Thyroid gland (tissue), 4 donors: ENCODE results near the gene RCC2. TPM values are rescaled to one million over a fixed set of nuclear protein-coding genes. Genes with fewer than 3 reads are reported as not detected.

ENCODE experiments used
- DNase-seq, 2 donors: peaks; one replicate each; pipeline ENCODE4 v3.0.0-alpha.2; 2019
- H3K27ac ChIP-seq, 3 donors: fragments of 200-600 bp; sonication (generic); 1 replicate in 2 of 3; 2 replicates in 1 of 3; pipeline ENCODE4 v1.5.1; 2016 to 2019; ENCODE audit warnings: mild to moderate bottlenecking in 1 of 3, moderate library complexity in 1 of 3
- H3K27me3 ChIP-seq: fragments of 200-600 bp; sonication (generic); one replicate; pipeline ENCODE4 v1.5.1; 2019
- H3K36me3 ChIP-seq, 2 donors: fragments of 200-600 bp; sonication (generic); one replicate each; pipeline ENCODE4 v1.5.1; 2016 to 2019
- H3K4me1 ChIP-seq, 2 donors: fragments of 200-600 bp; sonication (generic); one replicate each; pipeline ENCODE4 v1.5.1; 2017 to 2019
- H3K4me3 ChIP-seq, 3 donors: fragments of 200-600 bp; sonication (generic); replicated peaks in 1 of 3; 1 replicate in 2 of 3; 2 replicates in 1 of 3; pipeline ENCODE4 v1.5.1; 2016; ENCODE audit warnings: mild to moderate bottlenecking in 1 of 3
- H3K9me3 ChIP-seq: fragments of 200-600 bp; sonication (generic); one replicate; pipeline ENCODE4 v1.5.1; 2017
- POLR2A ChIP-seq, 2 donors: fragments of 450-650 bp; IDR thresholded peaks; one replicate each; pipeline ENCODE4 v1.6.1; 2017; ENCODE audit warnings: antibody characterized with exemption in 2 of 2, mild to moderate bottlenecking in 2 of 2, moderate library complexity in 1 of 2
- WGBS, 2 donors: methylation state at CpG; one replicate each; pipeline ENCODE4 v1.1.5; 2017; 5-methylcytosine and 5-hydroxymethylcytosine counted together
- intact Hi-C: fragments of 100-400 bp; cut with DNase I; formaldehyde crosslinking; loops from one replicate; pipeline ENCODE4 v1.15.1; 2023
- total RNA-seq, 4 donors: library from RNA; depleted of rRNA; stranded (reverse); fragments of >200 nt; gene quantifications; one replicate each; pipeline ENCODE4 v1.2.3, GENCODE V29; 2016
- TF ChIP-seq, protein P1 (sequence below), 6 experiments: fragments of 200-600 bp in 3 of 6; fragments of 450-650 bp in 3 of 6; sonication (generic) in 3 of 6; IDR thresholded peaks; one replicate each; pipeline ENCODE4 v1.5.1; 2016 to 2019; ENCODE audit warnings: antibody characterized with exemption in 6 of 6, mild to moderate bottlenecking in 2 of 6, inconsistent platforms in 1 of 6, moderate library complexity in 1 of 6

Gene RCC2
- total RNA-seq, 4 donors from 2014 or later: 20.3 to 35.1 (median 27.7) TPM

DNA sequence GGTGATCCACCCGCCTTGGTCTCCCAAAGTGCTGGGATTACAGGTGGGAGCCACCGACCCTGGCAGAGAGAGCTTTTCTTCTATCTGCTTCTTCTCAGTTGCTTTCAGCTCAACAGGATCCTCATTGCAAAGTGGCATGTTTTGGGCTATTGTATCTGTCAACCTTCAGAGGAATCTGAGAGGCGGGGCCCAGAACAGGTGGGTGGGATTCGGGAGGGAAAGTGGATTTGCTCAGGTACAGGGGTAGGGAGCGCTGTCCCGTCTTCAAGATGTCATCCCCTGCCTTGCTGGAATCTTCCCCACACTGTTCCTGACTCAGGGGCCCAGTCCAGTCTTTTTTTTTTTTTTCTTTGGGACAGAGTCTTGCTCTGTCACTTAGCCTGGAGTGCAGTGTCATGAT is 26.9 kb upstream of the RCC2 start:
- intact Hi-C loops: no loop called here
- H3K36me3 ChIP-seq: no peaks in the 10 kb centered on the region
- no peaks in the 10 kb centered on the region for H3K27me3 ChIP-seq
- no peak for TF ChIP-seq POLR2A (IDR thresholded peaks at IDR 0.05)
- TF ChIP-seq, protein P1, sequence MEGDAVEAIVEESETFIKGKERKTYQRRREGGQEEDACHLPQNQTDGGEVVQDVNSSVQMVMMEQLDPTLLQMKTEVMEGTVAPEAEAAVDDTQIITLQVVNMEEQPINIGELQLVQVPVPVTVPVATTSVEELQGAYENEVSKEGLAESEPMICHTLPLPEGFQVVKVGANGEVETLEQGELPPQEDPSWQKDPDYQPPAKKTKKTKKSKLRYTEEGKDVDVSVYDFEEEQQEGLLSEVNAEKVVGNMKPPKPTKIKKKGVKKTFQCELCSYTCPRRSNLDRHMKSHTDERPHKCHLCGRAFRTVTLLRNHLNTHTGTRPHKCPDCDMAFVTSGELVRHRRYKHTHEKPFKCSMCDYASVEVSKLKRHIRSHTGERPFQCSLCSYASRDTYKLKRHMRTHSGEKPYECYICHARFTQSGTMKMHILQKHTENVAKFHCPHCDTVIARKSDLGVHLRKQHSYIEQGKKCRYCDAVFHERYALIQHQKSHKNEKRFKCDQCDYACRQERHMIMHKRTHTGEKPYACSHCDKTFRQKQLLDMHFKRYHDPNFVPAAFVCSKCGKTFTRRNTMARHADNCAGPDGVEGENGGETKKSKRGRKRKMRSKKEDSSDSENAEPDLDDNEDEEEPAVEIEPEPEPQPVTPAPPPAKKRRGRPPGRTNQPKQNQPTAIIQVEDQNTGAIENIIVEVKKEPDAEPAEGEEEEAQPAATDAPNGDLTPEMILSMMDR (IDR thresholded peaks at IDR 0.05): no peak
- WGBS, 2 donors: 64 to 92% methylated on average over 5 to 6 of the region's 6 CpGs
- DNase-seq: no peak
- H3K9me3 ChIP-seq: no peaks in the 10 kb centered on the region
- no peak overlapping the region for H3K4me3 ChIP-seq
- H3K4me1 ChIP-seq: peaks cover 5 to 9% of the 10 kb centered on the region in 2 donors
- H3K27ac ChIP-seq: no peak overlapping the region

DNA sequence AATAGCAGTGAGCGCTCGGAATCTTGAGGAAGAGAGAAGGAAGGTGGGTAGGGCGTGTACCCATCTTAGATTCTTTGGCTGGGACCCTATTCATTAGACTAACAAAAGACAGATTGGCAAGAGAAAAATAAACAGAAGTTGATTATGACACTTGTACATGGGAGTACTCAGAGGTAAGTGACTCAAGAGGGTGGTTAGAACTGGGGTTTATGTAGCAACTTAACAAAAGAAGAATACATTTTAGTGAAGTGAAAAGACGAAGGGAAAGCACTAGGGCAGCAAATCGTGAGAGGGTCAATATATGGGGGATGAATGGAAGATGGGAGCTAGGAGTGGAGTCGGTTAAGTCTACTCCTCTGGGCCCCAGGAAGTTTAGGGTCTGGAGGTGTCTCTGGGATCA is 25.8 kb upstream of the RCC2 start:
- Histone ChIP-seq H3K27ac (no peak overlapping the region), H3K9me3 (no peaks in the 10 kb centered on the region), H3K4me1 (peaks cover 5 to 9% of the 10 kb centered on the region in 2 donors), H3K4me3 (no peak overlapping the region), H3K36me3 (no peaks in the 10 kb centered on the region), H3K27me3 (no peaks in the 10 kb centered on the region)
- WGBS, 2 donors: 40 to 56% methylated on average over 6 of the region's 6 CpGs
- no peak for DNase-seq
- intact Hi-C loops: no loop called here
- TF ChIP-seq, protein P1 (IDR thresholded peaks at IDR 0.05): no peak
- no peak for TF ChIP-seq POLR2A (IDR thresholded peaks at IDR 0.05)

DNA sequence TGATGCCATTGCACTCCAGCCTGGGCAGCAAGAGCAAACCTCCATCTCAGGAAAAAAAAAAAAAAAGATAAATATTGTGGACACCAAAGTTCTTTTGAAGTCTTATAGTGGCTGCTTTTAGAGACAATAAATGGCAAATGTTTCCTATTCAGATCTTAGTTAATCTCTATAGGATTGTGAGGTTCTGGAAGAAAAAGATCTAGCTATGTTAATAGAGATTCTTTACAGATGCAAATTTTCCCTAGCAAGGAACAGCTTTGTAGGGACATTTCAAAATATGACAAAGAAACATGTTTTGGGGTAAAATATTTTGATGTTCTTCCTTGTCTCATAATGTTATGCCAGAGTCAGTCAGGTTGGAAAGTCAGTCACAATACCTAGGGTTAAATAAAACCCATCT is 24.5 kb upstream of the RCC2 start:
- no peak for DNase-seq
- H3K27ac ChIP-seq: no peak overlapping the region
- intact Hi-C loops: no loop called here
- TF ChIP-seq, protein P1 (IDR thresholded peaks at IDR 0.05): no peak
- no peak for TF ChIP-seq POLR2A (IDR thresholded peaks at IDR 0.05)
- H3K27me3 ChIP-seq: no peaks in the 10 kb centered on the region
- H3K4me1 ChIP-seq: peaks cover 5 to 9% of the 10 kb centered on the region in 2 donors
- no peaks in the 10 kb centered on the region for H3K36me3 ChIP-seq
- H3K9me3 ChIP-seq: no peaks in the 10 kb centered on the region
- H3K4me3 ChIP-seq: no peak overlapping the region

DNA sequence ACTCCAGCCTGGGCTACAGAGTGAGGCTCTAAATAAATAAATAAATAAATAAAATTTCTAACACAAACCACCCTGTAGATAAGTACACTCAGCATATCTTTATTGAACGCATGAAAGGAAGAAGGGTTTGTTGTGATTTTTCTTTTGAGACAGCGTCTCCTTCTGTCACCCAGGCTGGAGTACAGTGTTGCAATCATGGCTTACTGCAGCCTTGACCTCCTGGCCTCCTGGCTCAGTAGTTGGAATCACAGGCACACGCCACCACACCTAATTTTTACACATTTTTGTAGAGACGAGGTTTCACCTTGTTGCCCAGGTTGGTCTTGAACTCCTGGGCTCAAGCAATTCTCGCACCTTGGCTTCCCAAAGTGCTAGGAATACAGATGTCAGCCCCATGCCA is 23.2 kb upstream of the RCC2 start:
- TF ChIP-seq, protein P1 (IDR thresholded peaks at IDR 0.05): no peak
- TF ChIP-seq POLR2A (IDR thresholded peaks at IDR 0.05): no peak
- Histone ChIP-seq H3K36me3 (no peaks in the 10 kb centered on the region), H3K9me3 (no peaks in the 10 kb centered on the region), H3K4me3 (no peak overlapping the region), H3K4me1 (peaks cover 5 to 9% of the 10 kb centered on the region in 2 donors), H3K27me3 (no peaks in the 10 kb centered on the region), H3K27ac (no peak overlapping the region)
- intact Hi-C loops: no loop called here
- DNase-seq: no peak
- WGBS, 2 donors: 57 to 83% methylated on average over 5 of the region's 5 CpGs

DNA sequence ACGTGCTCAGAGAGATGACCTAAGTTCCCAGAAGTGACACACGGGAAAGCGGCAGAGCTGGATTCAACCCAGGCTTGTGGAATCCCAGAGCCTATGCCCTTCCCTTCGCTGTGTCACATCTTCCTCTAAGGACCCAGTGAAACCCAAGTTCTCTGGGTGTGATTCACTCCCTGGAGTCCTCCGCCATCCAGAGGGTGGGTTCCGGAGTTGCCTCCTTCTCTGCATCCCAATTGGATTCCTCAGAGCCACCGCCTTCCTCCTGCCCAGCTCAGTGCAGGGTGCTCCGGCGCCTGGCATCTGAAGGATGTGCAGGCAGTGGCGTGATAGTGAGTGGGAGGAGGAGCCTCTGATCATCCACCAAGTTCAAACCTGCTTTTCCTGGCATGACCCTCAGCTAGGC is 20.7 kb upstream of the RCC2 start:
- DNase-seq: no peak
- Histone ChIP-seq H3K27me3 (no peaks in the 10 kb centered on the region), H3K4me3 (no peak overlapping the region), H3K36me3 (no peaks in the 10 kb centered on the region), H3K27ac (no peak overlapping the region), H3K9me3 (no peaks in the 10 kb centered on the region), H3K4me1 (peaks cover 5 to 9% of the 10 kb centered on the region in 2 donors)
- intact Hi-C loops: no loop called here
- 80 to 92% methylated on average over 9 of the region's 10 CpGs for WGBS, 2 donors
- TF ChIP-seq POLR2A (IDR thresholded peaks at IDR 0.05): no peak
- TF ChIP-seq, protein P1 (IDR thresholded peaks at IDR 0.05): no peak
